Tibial nerve (tissue), 4 donors: Measurements from ENCODE around the gene RFFL. TPM values are rescaled to one million over a fixed set of nuclear protein-coding genes. Genes with fewer than 3 reads are reported as not detected.

Experiments
- DNase-seq, 2 donors: peaks; one replicate each; pipeline ENCODE4 v3.0.0-alpha.2; 2019; ENCODE audit warnings: low spot score in 2 of 2
- H3K27ac ChIP-seq, 4 donors: fragments of 200-600 bp; sonication (generic) in 3 of 4; one replicate each; pipeline ENCODE4 v1.5.1; 2017 to 2019; ENCODE audit warnings: mild to moderate bottlenecking in 1 of 4
- H3K27me3 ChIP-seq, 2 donors: fragments of 200-600 bp; sonication (generic) in 1 of 2; one replicate each; pipeline versions ENCODE4 v1.5.1 to v1.6.0; 2017 to 2019
- H3K36me3 ChIP-seq, 3 donors: fragments of 200-600 bp; sonication (generic); one replicate each; pipeline ENCODE4 v1.5.1; 2018 to 2019
- H3K4me1 ChIP-seq, 4 donors: fragments of 200-600 bp; sonication (generic) in 3 of 4; one replicate each; pipeline ENCODE4 v1.5.1; 2017 to 2019
- H3K4me3 ChIP-seq, 4 donors: fragments of 200-600 bp; sonication (generic) in 3 of 4; one replicate each; pipeline ENCODE4 v1.5.1; 2017 to 2019; ENCODE audit warnings: mild to moderate bottlenecking in 1 of 4, moderate library complexity in 1 of 4
- H3K9me3 ChIP-seq, 4 donors: fragments of 200-600 bp; sonication (generic) in 3 of 4; one replicate each; pipeline ENCODE4 v1.5.1; 2017 to 2019
- EP300 ChIP-seq, 2 donors: sonication (generic); formaldehyde crosslinking; IDR thresholded peaks; one replicate each; pipeline ENCODE4 v1.6.1; 2017; ENCODE audit warnings: antibody characterized with exemption in 2 of 2, mild to moderate bottlenecking in 1 of 2
- POLR2A ChIP-seq, 2 donors: fragments of 450-650 bp; IDR thresholded peaks; one replicate each; pipeline ENCODE4 v1.6.1; 2017; ENCODE audit warnings: antibody characterized with exemption in 2 of 2, mild to moderate bottlenecking in 2 of 2, moderate library complexity in 2 of 2
- WGBS, 2 donors: methylation state at CpG; one replicate each; pipeline ENCODE4 v1.1.5; 2018; 5-methylcytosine and 5-hydroxymethylcytosine counted together
- total RNA-seq, 4 donors: library from RNA; depleted of rRNA; stranded (reverse); fragments of >200 nt; gene quantifications; one replicate each; pipeline ENCODE4 v1.1.0, GENCODE V29; 2016
- TF ChIP-seq, protein P1 (sequence below), 5 experiments: fragments of 200-600 bp in 3 of 5; fragments of 450-650 bp in 2 of 5; sonication (generic) in 3 of 5; IDR thresholded peaks; one replicate each; pipeline ENCODE4 v1.5.1; 2016 to 2019; ENCODE audit warnings: antibody characterized with exemption in 5 of 5, mild to moderate bottlenecking in 3 of 5, moderate library complexity in 2 of 5

The RFFL gene
- total RNA-seq, 4 donors from 2014 or later: 10.8 to 41.3 (median 17.2) TPM

DNA sequence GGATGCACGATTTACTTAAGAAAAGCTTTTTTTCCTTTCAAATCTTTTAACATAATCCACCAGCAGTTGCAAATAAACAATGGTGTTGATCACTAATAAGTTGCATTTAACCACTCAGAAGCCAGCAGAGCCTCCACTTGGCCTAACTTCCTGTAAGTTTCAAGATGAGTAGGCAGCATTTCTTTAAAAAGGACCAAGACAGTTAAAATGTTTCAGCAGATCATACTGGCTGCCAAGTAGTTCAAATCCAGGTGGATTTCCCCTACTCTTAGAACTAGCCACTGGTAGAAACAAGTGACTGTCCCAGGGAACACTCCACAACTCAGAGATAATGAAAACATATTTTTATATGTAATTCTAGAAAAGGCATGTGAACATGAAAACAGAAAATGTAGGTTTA lies 17.0 kb upstream of the RFFL start:
- 51 to 59% methylated on average over 1 of the region's 1 CpG for WGBS, 2 donors
- Histone ChIP-seq H3K27ac (no peak overlapping the region), H3K4me1 (peaks cover 0 to 15% (median 5%) of the 10 kb centered on the region in 4 donors), H3K9me3 (no peaks in the 10 kb centered on the region), H3K36me3 (no peaks in the 10 kb centered on the region), H3K4me3 (no peak overlapping the region), H3K27me3 (no peaks in the 10 kb centered on the region)
- TF ChIP-seq EP300 (IDR thresholded peaks at IDR 0.05) (no peak), POLR2A (IDR thresholded peaks at IDR 0.05) (no peak)
- TF ChIP-seq, protein P1, sequence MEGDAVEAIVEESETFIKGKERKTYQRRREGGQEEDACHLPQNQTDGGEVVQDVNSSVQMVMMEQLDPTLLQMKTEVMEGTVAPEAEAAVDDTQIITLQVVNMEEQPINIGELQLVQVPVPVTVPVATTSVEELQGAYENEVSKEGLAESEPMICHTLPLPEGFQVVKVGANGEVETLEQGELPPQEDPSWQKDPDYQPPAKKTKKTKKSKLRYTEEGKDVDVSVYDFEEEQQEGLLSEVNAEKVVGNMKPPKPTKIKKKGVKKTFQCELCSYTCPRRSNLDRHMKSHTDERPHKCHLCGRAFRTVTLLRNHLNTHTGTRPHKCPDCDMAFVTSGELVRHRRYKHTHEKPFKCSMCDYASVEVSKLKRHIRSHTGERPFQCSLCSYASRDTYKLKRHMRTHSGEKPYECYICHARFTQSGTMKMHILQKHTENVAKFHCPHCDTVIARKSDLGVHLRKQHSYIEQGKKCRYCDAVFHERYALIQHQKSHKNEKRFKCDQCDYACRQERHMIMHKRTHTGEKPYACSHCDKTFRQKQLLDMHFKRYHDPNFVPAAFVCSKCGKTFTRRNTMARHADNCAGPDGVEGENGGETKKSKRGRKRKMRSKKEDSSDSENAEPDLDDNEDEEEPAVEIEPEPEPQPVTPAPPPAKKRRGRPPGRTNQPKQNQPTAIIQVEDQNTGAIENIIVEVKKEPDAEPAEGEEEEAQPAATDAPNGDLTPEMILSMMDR (IDR thresholded peaks at IDR 0.05): no peak
- DNase-seq: no peak

DNA sequence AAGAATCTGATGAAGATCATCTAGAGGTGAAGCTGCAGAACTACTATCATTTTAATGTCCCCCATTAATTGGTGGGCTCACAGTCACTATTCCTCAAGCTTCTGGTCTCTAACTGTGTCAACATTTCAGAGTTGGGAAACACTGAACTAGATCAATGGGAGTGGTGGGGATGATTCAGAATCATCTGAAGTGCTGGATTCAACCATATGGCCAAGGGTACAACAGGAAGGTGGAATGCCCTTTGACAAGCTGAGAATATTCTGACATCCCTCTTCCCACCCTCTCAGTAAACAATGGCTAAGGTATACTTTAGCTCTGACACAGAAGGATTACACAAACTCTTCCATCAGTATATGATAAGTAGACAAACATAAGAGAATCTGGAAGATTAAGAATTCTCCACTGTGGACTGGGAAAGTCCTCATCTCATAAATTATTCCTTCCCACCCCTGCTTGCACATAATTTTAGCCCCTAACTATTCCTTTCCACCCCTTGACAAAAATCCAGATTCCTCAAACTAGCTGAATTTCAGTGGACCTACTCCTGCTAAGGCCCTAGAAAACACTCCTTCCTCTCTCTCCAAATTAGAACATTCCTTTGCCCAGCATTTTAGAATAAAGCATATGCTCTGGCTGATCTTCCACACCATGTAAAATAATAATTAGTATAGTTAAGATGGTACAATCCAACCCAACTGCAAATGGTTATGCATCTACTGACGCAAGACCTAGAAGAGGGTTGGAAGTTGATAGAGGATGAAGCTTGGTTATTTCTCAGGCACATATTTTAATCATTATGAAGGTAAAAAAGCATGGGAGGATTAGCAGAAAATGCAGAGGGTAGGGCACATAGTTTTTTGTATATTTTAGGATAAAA lies 16.3 kb upstream of the RFFL start:
- no peak overlapping the region for H3K4me3 ChIP-seq
- no peak for DNase-seq
- peaks cover 0 to 19% (median 9%) of the 10 kb centered on the region in 4 donors for H3K4me1 ChIP-seq

DNA sequence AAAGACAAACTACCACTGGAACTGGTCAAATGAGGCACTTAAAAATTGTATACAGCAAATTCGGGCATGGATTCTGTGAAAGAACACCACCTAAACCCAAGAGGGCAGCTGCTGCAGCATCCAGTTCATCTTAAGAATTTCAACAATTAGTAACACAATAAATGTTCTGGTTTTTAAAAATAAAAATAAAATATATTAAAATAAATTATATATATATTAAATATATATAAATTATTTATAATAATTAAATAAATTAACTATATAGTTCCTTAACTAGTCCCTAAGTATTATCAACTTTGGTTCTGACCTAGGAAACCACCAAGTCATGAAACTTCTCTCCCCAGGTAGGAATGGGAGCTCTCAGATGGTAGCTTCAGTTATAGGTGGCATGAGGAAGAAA lies 13.4 kb upstream of the RFFL start:
- Histone ChIP-seq H3K27ac (no peak overlapping the region), H3K36me3 (no peaks in the 10 kb centered on the region), H3K4me3 (no peak overlapping the region), H3K4me1 (peaks cover 0 to 34% (median 19%) of the 10 kb centered on the region in 4 donors), H3K9me3 (no peaks in the 10 kb centered on the region), H3K27me3 (no peaks in the 10 kb centered on the region)
- TF ChIP-seq POLR2A (IDR thresholded peaks at IDR 0.05) (no peak), EP300 (IDR thresholded peaks at IDR 0.05) (no peak)
- TF ChIP-seq, protein P1 (IDR thresholded peaks at IDR 0.05): no peak
- WGBS, 2 donors: 88 to 96% methylated on average over 1 of the region's 1 CpG
- DNase-seq: no peak

More for the DNA sequence above, 16.3 kb upstream of the RFFL start:
- H3K27me3 ChIP-seq: no peaks in the 10 kb centered on the region
- TF ChIP-seq, protein P1 (IDR thresholded peaks at IDR 0.05): no peak
- TF ChIP-seq POLR2A (IDR thresholded peaks at IDR 0.05): no peak
- WGBS, 2 donors: 96 to 97% methylated on average over 1 of the region's 1 CpG
- no peak overlapping the region for H3K27ac ChIP-seq
- no peaks in the 10 kb centered on the region for H3K36me3 ChIP-seq
- H3K9me3 ChIP-seq: no peaks in the 10 kb centered on the region

DNA sequence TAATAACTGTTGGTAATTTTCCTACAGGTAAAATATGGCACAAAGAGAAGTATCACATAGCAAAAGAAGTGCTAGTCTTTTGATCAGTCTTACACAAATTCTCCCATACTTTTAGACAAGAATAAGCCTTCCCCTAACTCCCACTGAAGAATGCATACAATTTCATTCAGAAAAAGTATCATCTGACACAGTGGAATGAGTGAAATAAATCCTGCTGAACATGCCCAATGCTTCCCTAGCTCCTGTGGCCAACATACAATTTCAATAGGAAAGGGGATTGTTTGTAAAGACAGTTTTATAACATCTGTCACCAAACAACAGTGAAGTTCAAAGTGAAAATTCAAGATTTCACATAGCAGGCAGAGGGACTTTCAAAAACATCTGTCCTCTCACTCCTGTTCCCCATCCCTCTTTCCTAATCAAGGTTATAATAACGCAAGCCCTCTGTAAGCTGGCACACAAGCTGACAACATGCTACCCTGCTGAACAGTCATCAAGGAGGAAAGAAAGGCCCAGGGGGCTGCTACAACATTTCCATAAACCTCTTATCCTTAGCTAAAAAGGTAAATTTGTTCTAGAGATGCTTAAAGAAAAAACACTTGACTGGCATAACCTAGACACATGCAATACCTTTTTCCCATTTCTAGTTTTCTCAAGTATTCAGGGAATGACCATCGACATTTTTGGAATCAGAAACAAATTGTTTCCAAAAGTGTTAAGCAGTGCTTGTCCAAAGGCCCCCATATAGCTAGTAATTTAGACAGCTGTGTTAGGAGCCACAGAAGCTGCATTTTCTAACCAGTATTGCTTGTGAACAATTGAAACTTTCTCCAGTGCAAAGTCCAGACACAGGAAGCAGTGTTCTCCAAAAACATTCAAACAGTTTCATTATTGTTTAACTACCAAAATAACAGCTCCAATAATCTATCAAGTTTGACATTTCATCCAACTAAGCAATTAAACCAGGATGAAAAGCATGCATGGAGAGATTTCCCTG lies 11.5 kb upstream of the RFFL start:
- Histone ChIP-seq H3K9me3 (no peaks in the 10 kb centered on the region), H3K4me1 (peaks cover 0 to 27% (median 15%) of the 10 kb centered on the region in 4 donors), H3K4me3 (no peak overlapping the region), H3K36me3 (no peaks in the 10 kb centered on the region), H3K27ac (peak overlapping the region in 2 of 4 donors; percentile 24 to 38), H3K27me3 (no peaks in the 10 kb centered on the region)
- DNase-seq: no peak
- TF ChIP-seq EP300 (IDR thresholded peaks at IDR 0.05) (no peak), POLR2A (IDR thresholded peaks at IDR 0.05) (no peak)
- TF ChIP-seq, protein P1 (IDR thresholded peaks at IDR 0.05): no peak
- WGBS, 2 donors: 33 to 50% methylated on average over 2 of the region's 2 CpGs
